Endothelial cell (in vitro differentiated cells): Measurements from ENCODE around the gene TRIAP1. TPM values are rescaled to one million over a fixed set of nuclear protein-coding genes. Genes with fewer than 3 reads are reported as not detected.
A peak's percentile ranks its signal among the peaks of the same experiment; 100 is the strongest.

ENCODE experiments used
- DNase-seq: peaks from one replicate; pipeline ENCODE4 v3.0.0; 2021; ENCODE audit warnings: low spot score
- H3K27ac Mint-ChIP-seq: one replicate; pipeline ENCODE4 v1.8.0; 2021; ENCODE audit warnings: mixed read lengths, inconsistent platforms; ENCODE audit not compliant: unreplicated experiment
- H3K27me3 Mint-ChIP-seq: one replicate; pipeline ENCODE4 v1.8.0; 2021; ENCODE audit warnings: mild to moderate bottlenecking, moderate library complexity, mixed read lengths, inconsistent platforms; ENCODE audit not compliant: unreplicated experiment
- H3K36me3 Mint-ChIP-seq: one replicate; pipeline ENCODE4 v1.8.0; 2021; ENCODE audit warnings: mild to moderate bottlenecking, low read depth, mixed read lengths, inconsistent platforms; ENCODE audit not compliant: unreplicated experiment
- H3K4me1 Mint-ChIP-seq: one replicate; pipeline ENCODE4 v1.8.0; 2021; ENCODE audit warnings: mild to moderate bottlenecking, mixed read lengths, inconsistent platforms; ENCODE audit not compliant: unreplicated experiment
- H3K4me3 Mint-ChIP-seq: one replicate; pipeline ENCODE4 v1.8.0; 2021; ENCODE audit warnings: mild to moderate bottlenecking, mixed read lengths, inconsistent platforms; ENCODE audit not compliant: unreplicated experiment
- H3K9me3 Mint-ChIP-seq: one replicate; pipeline ENCODE4 v1.8.0; 2021; ENCODE audit warnings: mixed read lengths, inconsistent platforms; ENCODE audit not compliant: unreplicated experiment
- CTCF ChIP-seq: fragments of 200-600 bp; sonication (generic); IDR thresholded peaks from one replicate; pipeline ENCODE4 v1.5.0; 2021; ENCODE audit warnings: antibody characterized with exemption; ENCODE audit not compliant: unreplicated experiment
- total RNA-seq: library from RNA; stranded (reverse); fragmentation: NEBNext Ultra II Directional; extraction: Animal tissue kit (Norgen Biotek cat#: 25700); gene quantifications from one replicate; pipeline ENCODE4 v1.2.1, GENCODE V29; 2021; ENCODE audit not compliant: unreplicated experiment

TRIAP1 gene
- total RNA-seq, 1 donor from 2014 or later, result 39.8 TPM

- Mint-ChIP-seq H3K4me3 (no peak overlapping the region), H3K9me3 (no peaks in the 10 kb centered on the region), H3K27me3 (peaks cover 2% of the 10 kb centered on the region), H3K27ac (no peak overlapping the region), H3K36me3 (no peaks in the 10 kb centered on the region), H3K4me1 (no peaks in the 10 kb centered on the region)
- no peak for TF ChIP-seq CTCF
- DNase-seq, result no peak
Measured at GRCh38 chr12:120402217-120402616, 44.0 kb downstream of the TRIAP1 start.

DNA sequence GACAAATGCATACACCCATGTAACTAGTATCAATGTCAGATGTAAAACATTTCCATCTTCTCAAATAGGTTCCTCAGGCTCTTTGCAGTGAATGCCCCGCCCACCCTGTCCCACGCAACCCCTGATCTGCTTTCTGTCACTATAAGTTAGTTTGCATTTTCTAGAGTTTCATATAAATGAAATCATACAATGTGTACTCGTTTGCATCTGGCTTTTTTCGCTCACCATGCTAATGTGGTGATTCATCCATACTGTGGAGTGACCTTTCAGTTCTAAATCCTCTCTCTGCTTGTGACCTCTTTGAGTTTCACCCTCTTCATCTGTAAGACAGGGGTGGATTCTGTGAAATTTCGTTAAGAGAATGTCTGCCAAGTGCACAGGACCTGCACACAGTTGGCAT, 46.7 kb downstream of the TRIAP1 start:
- Mint-ChIP-seq H3K27ac (no peak overlapping the region), H3K4me3 (no peak overlapping the region), H3K4me1 (peaks cover 13% of the 10 kb centered on the region), H3K27me3 (peaks cover 8% of the 10 kb centered on the region), H3K9me3 (no peaks in the 10 kb centered on the region), H3K36me3 (no peaks in the 10 kb centered on the region)
- DNase-seq, result no peak
- TF ChIP-seq CTCF, result no peak

DNA sequence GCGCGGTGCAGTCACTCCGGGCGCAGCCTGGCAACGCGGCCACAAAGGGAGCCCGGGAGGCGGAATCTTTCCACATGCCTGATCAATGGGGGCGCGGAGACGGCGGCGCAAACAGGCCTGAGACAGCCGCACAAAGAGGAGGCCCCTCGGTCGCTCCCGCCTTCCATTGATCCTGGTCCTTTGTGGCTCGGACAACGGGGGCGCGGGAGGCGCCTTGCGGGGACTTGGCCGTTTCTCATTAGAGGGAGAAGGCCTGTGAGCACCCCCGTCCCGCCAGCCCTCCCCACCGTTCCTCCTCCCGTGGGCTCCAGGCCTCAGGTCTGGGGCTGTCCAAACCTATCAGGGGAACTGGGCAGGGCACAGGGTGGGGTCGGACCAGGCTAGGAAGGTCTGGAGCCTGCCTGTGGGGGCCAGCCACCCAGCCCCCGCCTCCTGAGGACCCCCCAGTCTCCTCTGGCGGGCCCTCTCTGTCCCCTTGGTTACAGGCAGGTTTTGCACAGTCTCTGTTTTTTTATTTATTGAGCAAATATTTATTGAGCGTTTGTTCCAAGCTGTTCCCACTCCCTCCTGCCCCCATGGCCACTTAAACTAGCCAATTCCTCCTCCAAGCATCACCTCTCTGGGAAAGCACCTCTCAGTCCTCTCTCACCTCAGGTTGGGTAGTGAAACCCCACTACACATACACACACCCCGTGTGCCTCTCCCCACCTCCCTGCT, 48.2 kb downstream of the TRIAP1 start:
- H3K4me1 Mint-ChIP-seq, result peaks cover 14% of the 10 kb centered on the region
- H3K27ac Mint-ChIP-seq, result no peak overlapping the region

GRCh38 chr12:120394483-120395367, 51.5 kb downstream of the TRIAP1 start:
- Mint-ChIP-seq H3K27ac (no peak overlapping the region), H3K27me3 (peaks cover 10% of the 10 kb centered on the region), H3K9me3 (no peaks in the 10 kb centered on the region), H3K4me3 (no peak overlapping the region), H3K4me1 (peaks cover 14% of the 10 kb centered on the region), H3K36me3 (no peaks in the 10 kb centered on the region)
- TF ChIP-seq CTCF, result no peak
- peak; percentile 22 for DNase-seq

More for the DNA sequence above, 48.2 kb downstream of the TRIAP1 start:
- DNase-seq, result no peak
- H3K36me3 Mint-ChIP-seq, result no peaks in the 10 kb centered on the region
- H3K4me3 Mint-ChIP-seq, result no peak overlapping the region
- H3K9me3 Mint-ChIP-seq, result no peaks in the 10 kb centered on the region
- TF ChIP-seq CTCF, result no peak
- peaks cover 5% of the 10 kb centered on the region for H3K27me3 Mint-ChIP-seq

Other genes with a start within 250 kb of the TRIAP1 start
- gene RPLP0, start 245.3 kb downstream of the TRIAP1 start, total RNA-seq, result 2,318 TPM
- 227 TPM for gene PXN, start 180.7 kb downstream of the TRIAP1 start, total RNA-seq
- gene RNU4-2, start 154.5 kb downstream of the TRIAP1 start, total RNA-seq, result 7,223 TPM
- gene RNU4-1, start 153.1 kb downstream of the TRIAP1 start, total RNA-seq, result 6,066 TPM
- 1.8 TPM for gene SIRT4, start 144.1 kb downstream of the TRIAP1 start, total RNA-seq
- gene PLA2G1B, start 118.6 kb downstream of the TRIAP1 start, total RNA-seq, result not detected
- gene MSI1, start 77.2 kb downstream of the TRIAP1 start, total RNA-seq, result 27.6 TPM
- gene COX6A1, start 8.3 kb downstream of the TRIAP1 start, total RNA-seq, result 294 TPM
- 25.5 TPM for gene GATC, start 60 bp upstream of the TRIAP1 start, total RNA-seq
- 255 TPM for gene SRSF9, start 23.4 kb upstream of the TRIAP1 start, total RNA-seq
- gene DYNLL1, start 49.7 kb upstream of the TRIAP1 start, total RNA-seq, result 392 TPM
- gene COQ5, start 82.8 kb upstream of the TRIAP1 start, total RNA-seq, result 27.2 TPM
- gene RNF10, start 88.0 kb upstream of the TRIAP1 start, total RNA-seq, result 157 TPM
- gene POP5, start 135.0 kb upstream of the TRIAP1 start, total RNA-seq, result 17.8 TPM
- not detected for gene CABP1, start 194.2 kb upstream of the TRIAP1 start, total RNA-seq
- 124 TPM for gene MLEC, start 240.8 kb upstream of the TRIAP1 start, total RNA-seq